Measurements from ENCODE around the gene TBC1D22A. TPM values are rescaled to one million over a fixed set of nuclear protein-coding genes. Genes with fewer than 3 reads are reported as not detected.

The TBC1D22A gene
- total and polyA plus RNA-seq, 2 donors (not counting 3 experiments of a cell fraction or from before 2014, with no cell fraction given): 26.1 to 32.4 TPM

DNA sequence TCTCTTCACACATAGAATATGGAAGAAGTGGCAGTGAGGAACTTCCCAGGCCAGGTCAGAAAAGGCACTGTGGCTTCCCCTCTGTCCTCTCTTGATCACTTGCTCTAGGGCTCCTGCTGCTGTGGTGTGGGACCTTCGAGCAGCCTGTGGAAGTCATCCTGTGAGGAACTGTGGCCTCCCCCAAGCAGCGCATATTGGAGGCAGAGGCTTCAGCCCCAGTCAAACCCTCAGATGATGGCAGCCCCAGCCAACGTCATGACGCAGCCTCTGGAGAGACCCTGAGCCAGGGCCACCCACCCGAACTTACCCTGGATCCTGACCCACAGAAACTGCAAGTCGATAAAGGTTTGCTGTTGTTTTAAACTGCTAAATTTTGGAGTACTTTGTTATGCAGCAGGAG lies 444.9 kb downstream of the TBC1D22A start:
- Histone ChIP-seq H3K9me3 (replicated peaks; ENCODE audit: control insufficient read depth, insufficient read depth, low read length) (no peaks in the 10 kb centered on the region), H3K36me3 (ENCODE audit: control insufficient read depth in 2 of 2, extremely low read depth in 1 of 2, insufficient read depth in 2 of 2, low read length in 2 of 2) (no peaks in the 10 kb centered on the region), H3K4me3 (replicated peaks in 1 of 3; ENCODE audit: insufficient read depth in 1 of 3, low read depth in 1 of 3, low read length in 3 of 3) (no peak overlapping the region), H3K9me1 (replicated peaks; ENCODE audit: control insufficient read depth, extremely low read depth, insufficient read depth, low read length) (no peaks in the 10 kb centered on the region), H3K9ac (replicated peaks; ENCODE audit: extremely low read depth, insufficient read depth, low read length) (no peak overlapping the region), H3K4me1 (ENCODE audit: control insufficient read depth, extremely low read depth, insufficient read depth, low read length) (no peaks in the 10 kb centered on the region), H2AFZ (ENCODE audit: low read depth, low read length) (no peak overlapping the region), H3K4me2 (ENCODE audit: insufficient read depth, low read length) (no peak overlapping the region), H4K20me1 (replicated peaks; ENCODE audit: control insufficient read depth, extremely low read depth, insufficient read depth, low read length) (no peaks in the 10 kb centered on the region), H3K27ac (ENCODE audit: insufficient read depth, low read depth, low read length) (no peak overlapping the region), H3K79me2 (ENCODE audit: control insufficient read depth, insufficient read depth, low read length) (no peaks in the 10 kb centered on the region), H3K27me3 (ENCODE audit: control insufficient read depth in 2 of 2, insufficient read depth in 2 of 2, low read length in 2 of 2) (no peaks in the 10 kb centered on the region)
- no TSS peak for BruUV-seq (replicated peaks)
- dilution Hi-C loops (cut with MboI; ENCODE audit: extremely low pct_ligation_motif_present, low sequenced_read_pairs) (no loop called here), intact Hi-C loops (cut with micrococcal nuclease) (no loop called here)
- POLR2A ChIA-PET: no interaction called here
- FAIRE-seq (no peak), DNase-seq (ENCODE audit: low read depth, low spot score) (no peak)
- CTCF ChIA-PET: no interaction called here
- no peak for TF ChIP-seq POLR2AphosphoS5 (IDR thresholded peaks at IDR 0.05; ENCODE audit: insufficient read depth, low read depth, low read length)
- TF ChIP-seq EZH2 (IDR thresholded peaks at IDR 0.05; ENCODE audit: borderline replicate concordance, low read depth, low read length, severe bottlenecking): no peak
- TF ChIP-seq, protein P1, sequence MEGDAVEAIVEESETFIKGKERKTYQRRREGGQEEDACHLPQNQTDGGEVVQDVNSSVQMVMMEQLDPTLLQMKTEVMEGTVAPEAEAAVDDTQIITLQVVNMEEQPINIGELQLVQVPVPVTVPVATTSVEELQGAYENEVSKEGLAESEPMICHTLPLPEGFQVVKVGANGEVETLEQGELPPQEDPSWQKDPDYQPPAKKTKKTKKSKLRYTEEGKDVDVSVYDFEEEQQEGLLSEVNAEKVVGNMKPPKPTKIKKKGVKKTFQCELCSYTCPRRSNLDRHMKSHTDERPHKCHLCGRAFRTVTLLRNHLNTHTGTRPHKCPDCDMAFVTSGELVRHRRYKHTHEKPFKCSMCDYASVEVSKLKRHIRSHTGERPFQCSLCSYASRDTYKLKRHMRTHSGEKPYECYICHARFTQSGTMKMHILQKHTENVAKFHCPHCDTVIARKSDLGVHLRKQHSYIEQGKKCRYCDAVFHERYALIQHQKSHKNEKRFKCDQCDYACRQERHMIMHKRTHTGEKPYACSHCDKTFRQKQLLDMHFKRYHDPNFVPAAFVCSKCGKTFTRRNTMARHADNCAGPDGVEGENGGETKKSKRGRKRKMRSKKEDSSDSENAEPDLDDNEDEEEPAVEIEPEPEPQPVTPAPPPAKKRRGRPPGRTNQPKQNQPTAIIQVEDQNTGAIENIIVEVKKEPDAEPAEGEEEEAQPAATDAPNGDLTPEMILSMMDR (IDR thresholded peaks at IDR 0.05; ENCODE audit: extremely low read depth in 1 of 2, insufficient read depth in 1 of 2, low read depth in 1 of 2, low read length in 2 of 2): no peak
- no peak for TF ChIP-seq FOS (IDR thresholded peaks at IDR 0.05; ENCODE audit: borderline replicate concordance, insufficient read depth, low read length)
- no peak for TF ChIP-seq MYC (IDR thresholded peaks at IDR 0.05; ENCODE audit: low read depth, low read length)
- TF ChIP-seq JUN (IDR thresholded peaks at IDR 0.05; ENCODE audit: borderline replicate concordance, insufficient read depth, insufficient read length, low read depth): no peak
- no peak for TF ChIP-seq POLR2A (IDR thresholded peaks at IDR 0.05; ENCODE audit: low read depth, low read length)
- no peak for TF ChIP-seq MAX (IDR thresholded peaks at IDR 0.05; ENCODE audit: insufficient read depth, insufficient read length)
- TF ChIP-seq GATA2 (IDR thresholded peaks at IDR 0.05; ENCODE audit: insufficient read depth, insufficient read length, low read depth, low read length): no peak
